HL-60/S4 treated with retinoic acid at 250 ng/mL for 4 days and 3 days (cell line): ENCODE results near the gene JAKMIP1.

Experiments
- in situ Hi-C: fragments of 300-500 bp; cut with MboI; formaldehyde crosslinking; loops from 2 replicates; pipeline ENCODE4 v1.7.0; 2022; ENCODE audit warnings: low sequenced_read_pairs

JAKMIP1 gene

DNA sequence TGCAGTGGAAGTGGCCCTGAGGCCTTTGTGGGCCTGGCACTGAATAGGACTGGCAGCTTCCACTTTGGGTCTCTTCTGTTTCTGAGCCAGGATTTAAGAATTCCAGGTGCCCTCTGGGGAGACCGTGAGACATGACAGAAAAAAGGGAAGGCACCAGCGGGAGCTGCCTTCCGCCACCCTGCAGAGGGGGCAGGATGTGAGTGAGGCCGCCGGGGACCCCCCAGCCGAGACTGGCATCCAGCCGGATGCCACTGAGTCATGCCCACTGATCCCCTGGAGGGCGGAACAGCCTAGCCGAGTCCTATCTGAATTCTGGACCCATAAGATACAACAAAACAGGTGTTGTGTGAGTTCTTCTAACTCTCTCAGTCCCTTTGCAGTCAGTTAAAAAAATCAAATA is 223.4 kb downstream of the JAKMIP1 start:
- in situ Hi-C loops, result no loop called here

- in situ Hi-C loops, result no loop called here
These were observed 223.9 kb downstream of the JAKMIP1 start for GRCh38 chr4:5976431-5976830.
